IMR-90 (cell line): ENCODE results near the gene ENDOG.

Experiments used
- BHLHE40 ChIP-seq: fragments of 150-350 bp; IDR thresholded peaks from 2 replicates; pipeline ENCODE4 v1.6.1; 2016; ENCODE audit warnings: mild to moderate bottlenecking, low read depth, low read length
- CTCF ChIP-seq: conservative IDR thresholded peaks from 2 replicates; pipeline ENCODE4 v1.5.1; 2012; ENCODE audit warnings: mild to moderate bottlenecking, low read depth, low read length, improper control_type of control experiment
- ELK1 ChIP-seq: fragments of 150-350 bp; IDR thresholded peaks from 2 replicates; pipeline ENCODE4 v1.6.1; 2016; ENCODE audit warnings: low read depth, mild to moderate bottlenecking, low read length, moderate library complexity, borderline replicate concordance
- MXI1 ChIP-seq: IDR thresholded peaks from 2 replicates; pipeline ENCODE4 v1.6.1; 2012; ENCODE audit warnings: low read depth, mild to moderate bottlenecking, low read length, moderate library complexity, borderline replicate concordance
- POLR2A ChIP-seq: IDR thresholded peaks from 2 replicates; pipeline ENCODE4 v1.6.1; 2012; ENCODE audit warnings: mild to moderate bottlenecking, low read depth, low read length
- SMC3 ChIP-seq: fragments of 150-350 bp; IDR thresholded peaks from 2 replicates; pipeline ENCODE4 v1.6.1; 2016; ENCODE audit warnings: low read depth, mild to moderate bottlenecking, antibody characterized with exemption, low read length, moderate library complexity

GRCh38 chr9:128828267-128828666 lies 10.0 kb downstream of the ENDOG start:
- TF ChIP-seq CTCF (no peak), POLR2A (no peak), SMC3 (no peak), ELK1 (no peak), MXI1 (no peak), BHLHE40 (no peak)
